HG03159 (cell line): ENCODE measurements around the gene KCTD16.

Experiments
- ATAC-seq: cut with Tn5 transposase; IDR thresholded peaks from one replicate; pipeline ENCODE4 v1.9.1; 2021; ENCODE audit warnings: mild to moderate bottlenecking, moderate library complexity; ENCODE audit not compliant: unreplicated experiment

KCTD16 gene

GRCh38 chr5:144393641-144394435 is 223.2 kb downstream of the KCTD16 start:
- ATAC-seq = no peak

- ATAC-seq = peak; percentile 95
These were observed 225.0 kb downstream of the KCTD16 start for GRCh38 chr5:144395704-144396103.

GRCh38 chr5:144403058-144403457 is 232.4 kb downstream of the KCTD16 start:
- ATAC-seq = no peak

GRCh38 chr5:144403817-144404420 is 233.2 kb downstream of the KCTD16 start:
- no peak for ATAC-seq

GRCh38 chr5:144404672-144405071 is 234.0 kb downstream of the KCTD16 start:
- no peak for ATAC-seq

GRCh38 chr5:144405991-144406390 is 235.3 kb downstream of the KCTD16 start:
- ATAC-seq = no peak

GRCh38 chr5:144406442-144406841 is 235.8 kb downstream of the KCTD16 start:
- no peak for ATAC-seq

GRCh38 chr5:144414202-144415029 is 243.7 kb downstream of the KCTD16 start:
- no peak for ATAC-seq

- no peak for ATAC-seq
These were observed 245.5 kb downstream of the KCTD16 start for GRCh38 chr5:144416196-144416595.

- no peak for ATAC-seq
These were observed 248.0 kb downstream of the KCTD16 start for GRCh38 chr5:144418719-144419118.

GRCh38 chr5:144421411-144421810 is 250.7 kb downstream of the KCTD16 start:
- ATAC-seq = no peak

- ATAC-seq = no peak
These were observed 251.5 kb downstream of the KCTD16 start for GRCh38 chr5:144422018-144422727.

- no peak for ATAC-seq
These were observed 257.2 kb downstream of the KCTD16 start for GRCh38 chr5:144427866-144428265.

GRCh38 chr5:144428326-144428725 is 257.7 kb downstream of the KCTD16 start:
- ATAC-seq = no peak

GRCh38 chr5:144429405-144429804 is 258.7 kb downstream of the KCTD16 start:
- no peak for ATAC-seq

GRCh38 chr5:144429905-144430304 is 259.2 kb downstream of the KCTD16 start:
- ATAC-seq = no peak

- no peak for ATAC-seq
These were observed 262.6 kb downstream of the KCTD16 start for GRCh38 chr5:144433140-144433822.

GRCh38 chr5:144433893-144434292 is 263.2 kb downstream of the KCTD16 start:
- ATAC-seq = no peak

- ATAC-seq = no peak
These were observed 265.3 kb downstream of the KCTD16 start for GRCh38 chr5:144436007-144436406.

GRCh38 chr5:144438237-144438636 is 267.6 kb downstream of the KCTD16 start:
- ATAC-seq = no peak
